ENCODE data around the gene ATP1B1.
"Not testable (repeated sequence)": the region's sequence is repeated elsewhere in the genome, so short reads cannot be mapped to it uniquely, and the experiment has no call there.

The ATP1B1 gene

DNA sequence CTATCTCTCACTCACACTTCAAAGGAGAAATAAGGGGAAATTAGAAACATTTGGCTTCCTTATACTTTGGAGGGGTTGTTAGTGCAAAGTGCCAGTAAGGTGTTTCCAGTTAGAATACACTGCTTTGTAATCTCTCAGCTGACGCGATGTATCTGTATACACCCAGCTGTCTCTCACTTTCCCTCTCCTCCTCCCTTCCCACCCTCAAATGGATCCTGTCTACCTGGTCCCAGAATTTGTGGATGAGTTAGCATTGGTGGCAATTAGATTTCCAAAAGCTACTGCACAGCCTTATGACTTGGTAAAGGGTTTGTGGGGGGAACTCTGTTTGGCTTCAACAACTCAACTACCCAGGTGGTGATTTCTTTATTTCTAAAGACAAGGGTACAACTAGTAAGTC, 10.5 kb downstream of the ATP1B1 start:
- no peak for DNase-seq

- DNase-seq = no peak
Observed at GRCh38 chr1:169117599-169117998, 11.1 kb downstream of the ATP1B1 start.

DNA sequence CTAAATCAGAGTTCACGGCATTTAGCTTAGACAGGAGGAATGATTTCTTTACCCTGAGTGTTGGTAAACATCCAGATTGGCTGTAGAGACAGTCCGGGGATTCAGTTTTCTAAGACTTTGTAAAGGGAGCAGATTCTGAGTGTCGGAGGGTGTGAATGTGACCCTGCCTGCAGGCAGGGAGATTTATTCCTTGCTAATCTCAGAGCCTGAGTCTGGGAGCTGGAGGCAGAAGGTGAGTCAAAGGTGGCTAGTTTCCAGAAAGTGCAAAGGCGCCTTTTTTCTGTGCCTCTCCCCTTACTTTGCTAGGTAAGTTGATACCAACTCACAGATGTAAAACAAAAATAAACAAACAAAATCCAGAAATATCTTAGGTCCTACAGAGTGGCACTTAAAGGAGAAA, 11.7 kb downstream of the ATP1B1 start:
- no peak for DNase-seq

GRCh38 chr1:169119405-169119804, 12.9 kb downstream of the ATP1B1 start:
- no peak for DNase-seq

DNA sequence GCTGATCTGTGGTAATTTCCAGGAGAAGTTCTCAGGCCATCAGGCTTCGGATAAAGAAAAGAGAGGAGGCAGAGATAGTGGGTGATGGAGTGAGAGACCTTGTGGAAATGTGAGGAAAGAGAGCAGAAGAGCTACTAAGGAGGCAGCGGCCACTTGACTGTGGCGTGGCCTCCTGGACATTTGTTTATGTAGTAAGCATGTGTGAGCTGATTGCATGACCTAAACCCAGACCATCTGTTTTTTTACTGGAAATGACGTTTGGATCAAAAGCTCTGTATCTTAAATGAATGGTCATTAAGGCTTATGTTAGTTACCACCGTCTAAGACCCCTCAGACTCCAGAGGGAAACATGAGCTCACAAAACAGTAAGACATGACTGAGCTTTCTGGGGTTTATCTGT, 13.6 kb downstream of the ATP1B1 start:
- DNase-seq = no peak

DNA sequence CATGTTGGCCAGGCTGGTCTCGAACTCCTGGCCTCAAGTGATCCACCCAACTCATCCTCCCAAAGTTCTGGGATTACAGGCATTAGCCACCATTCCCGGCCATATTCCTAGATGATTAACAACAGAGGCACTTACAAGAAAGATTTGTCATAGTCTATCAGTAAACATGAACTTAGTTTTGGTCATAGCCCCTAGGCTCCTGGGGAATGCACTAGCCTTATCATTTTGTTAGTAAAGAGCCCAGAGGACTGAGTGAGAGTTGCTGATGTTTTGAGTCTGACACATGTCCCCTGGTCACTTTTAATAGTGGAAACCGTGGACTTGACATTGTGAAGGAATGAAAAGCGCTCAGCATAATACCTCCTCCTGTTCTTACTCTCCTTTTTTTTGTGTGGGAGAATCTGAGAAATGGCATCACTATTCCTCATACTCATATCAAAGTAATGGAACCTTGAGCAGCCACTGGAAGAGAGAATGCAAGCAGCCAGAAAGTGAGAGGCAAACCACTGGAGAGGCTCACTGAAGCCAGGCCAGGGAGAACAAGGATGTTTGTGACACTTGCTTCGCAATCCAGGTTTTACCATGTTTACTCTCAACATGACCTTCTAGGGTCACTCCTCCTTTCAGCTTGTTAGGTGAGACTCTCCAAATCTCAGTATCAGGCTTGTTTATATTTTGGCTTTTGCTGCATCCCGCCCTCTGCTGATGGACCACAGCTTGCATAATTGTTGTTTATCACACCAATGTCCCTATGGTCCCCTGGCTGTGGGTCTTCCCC, 14.8 kb downstream of the ATP1B1 start:
- no peak for DNase-seq

GRCh38 chr1:169122976-169123375, 16.5 kb downstream of the ATP1B1 start:
- no peak for DNase-seq

DNA sequence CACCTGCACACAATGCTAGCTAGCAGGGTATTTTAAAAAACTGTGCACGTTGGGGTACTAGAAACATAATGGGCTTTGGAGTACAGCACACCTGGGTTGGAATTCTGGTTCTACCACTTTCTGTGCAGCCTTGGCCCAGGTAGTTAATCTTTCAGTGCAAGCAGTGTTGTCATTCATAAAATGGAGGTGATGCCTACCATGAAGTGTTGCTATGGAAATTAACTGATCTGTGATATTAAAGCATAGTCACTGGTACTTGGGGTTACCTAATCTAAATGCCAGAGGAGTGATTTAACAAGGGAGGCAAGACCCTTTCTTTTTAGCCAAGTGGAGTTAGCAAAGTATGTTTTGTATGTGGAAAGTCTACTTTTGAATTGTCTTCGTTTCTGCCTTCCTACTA, 18.0 kb downstream of the ATP1B1 start:
- DNase-seq = no peak

GRCh38 chr1:169125597-169125996, 19.1 kb downstream of the ATP1B1 start:
- DNase-seq = not testable (repeated sequence)

DNA sequence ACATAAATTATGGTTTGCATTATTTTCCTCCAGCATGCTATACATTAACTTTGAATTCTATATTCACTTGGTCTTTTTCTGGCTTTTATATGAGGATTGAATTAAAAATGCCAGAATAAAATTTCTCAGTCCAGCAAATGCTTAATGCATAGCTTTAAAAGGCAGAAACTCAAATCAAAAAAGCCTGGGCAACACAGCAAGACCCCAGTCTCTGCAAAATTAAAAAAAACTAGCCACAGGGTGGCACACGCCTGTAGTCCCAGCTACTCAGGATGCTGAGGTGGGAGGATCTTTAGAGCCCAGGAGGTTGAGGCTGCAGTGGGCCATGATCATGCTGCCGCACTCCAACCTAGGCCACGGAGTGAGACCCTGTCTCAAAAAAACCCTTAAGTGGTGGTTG, 19.8 kb downstream of the ATP1B1 start:
- DNase-seq = no peak

GRCh38 chr1:169127305-169127704, 20.8 kb downstream of the ATP1B1 start:
- no peak for DNase-seq

DNA sequence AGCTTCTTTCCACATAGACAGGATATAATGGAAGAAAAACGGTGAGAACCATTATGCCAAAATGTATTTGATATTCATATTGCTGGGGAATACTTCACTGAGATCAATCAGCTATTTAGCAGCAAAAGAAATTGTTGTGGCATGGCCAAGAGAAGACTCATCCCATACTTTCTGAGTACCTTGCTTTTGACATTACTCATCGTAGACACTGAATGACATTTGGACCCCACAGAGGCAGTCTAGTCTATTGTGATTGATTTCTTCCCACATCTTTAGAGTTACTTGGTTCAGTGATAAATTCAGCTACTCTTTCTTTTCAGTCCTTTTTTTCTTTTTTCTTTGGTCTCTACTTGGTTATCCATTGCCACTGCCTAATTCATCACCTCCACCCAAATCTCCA, 22.1 kb downstream of the ATP1B1 start:
- DNase-seq = no peak

DNA sequence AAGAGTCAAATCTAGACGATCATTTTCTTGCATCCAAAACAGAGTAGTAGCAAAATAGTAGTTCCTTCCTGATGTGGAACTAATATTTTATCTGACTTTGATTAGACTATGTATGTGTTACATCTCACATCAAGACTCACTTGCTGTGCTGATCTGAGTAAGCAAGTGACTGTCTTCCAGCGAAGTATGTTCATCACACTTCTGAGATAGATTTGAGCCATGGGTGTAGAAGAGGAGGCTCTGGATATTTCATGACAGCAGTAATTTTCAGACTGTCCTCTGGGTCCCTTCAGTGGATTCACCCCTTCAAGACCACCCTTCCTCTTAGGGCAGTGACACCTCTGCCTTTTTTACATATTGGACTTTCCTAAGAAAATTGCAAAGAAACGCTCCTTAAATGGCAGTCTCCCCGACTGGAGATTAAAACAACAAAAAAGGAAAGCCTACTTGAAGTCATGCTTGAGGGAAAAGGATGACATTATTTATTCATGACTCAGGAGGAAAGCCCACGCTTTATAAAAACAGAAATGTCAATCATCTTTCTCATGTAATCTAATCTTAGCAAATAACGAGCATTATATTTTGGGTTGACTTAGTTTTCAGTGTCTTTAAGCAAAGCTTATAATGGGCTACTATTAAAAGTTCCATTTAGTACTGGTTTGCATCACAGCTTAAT, 22.8 kb downstream of the ATP1B1 start:
- no peak for DNase-seq

DNA sequence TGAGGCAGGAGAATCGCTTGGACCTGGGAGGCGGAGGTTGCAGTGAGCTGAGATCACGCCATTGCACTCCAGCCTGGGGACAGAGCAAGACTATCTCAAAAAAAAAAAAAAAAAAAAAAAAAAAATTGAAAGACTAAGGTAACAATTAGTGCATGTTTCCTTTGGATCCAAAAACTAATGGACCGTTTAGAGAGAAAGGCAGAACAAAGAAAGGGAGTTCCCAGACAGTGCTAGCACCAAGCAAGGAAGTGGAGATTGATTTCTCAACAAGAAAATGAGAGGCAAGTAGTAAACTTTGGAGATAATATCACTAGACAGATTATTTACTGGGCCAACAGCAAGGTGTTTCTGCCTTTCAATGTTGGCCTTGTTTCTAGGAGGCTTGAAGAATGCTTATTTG, 24.2 kb downstream of the ATP1B1 start:
- DNase-seq = no peak

GRCh38 chr1:169132512-169133227, 26.2 kb downstream of the ATP1B1 start:
- DNase-seq = no peak

GRCh38 chr1:169133228-169133576, 26.7 kb downstream of the ATP1B1 start:
- no peak for DNase-seq

DNA sequence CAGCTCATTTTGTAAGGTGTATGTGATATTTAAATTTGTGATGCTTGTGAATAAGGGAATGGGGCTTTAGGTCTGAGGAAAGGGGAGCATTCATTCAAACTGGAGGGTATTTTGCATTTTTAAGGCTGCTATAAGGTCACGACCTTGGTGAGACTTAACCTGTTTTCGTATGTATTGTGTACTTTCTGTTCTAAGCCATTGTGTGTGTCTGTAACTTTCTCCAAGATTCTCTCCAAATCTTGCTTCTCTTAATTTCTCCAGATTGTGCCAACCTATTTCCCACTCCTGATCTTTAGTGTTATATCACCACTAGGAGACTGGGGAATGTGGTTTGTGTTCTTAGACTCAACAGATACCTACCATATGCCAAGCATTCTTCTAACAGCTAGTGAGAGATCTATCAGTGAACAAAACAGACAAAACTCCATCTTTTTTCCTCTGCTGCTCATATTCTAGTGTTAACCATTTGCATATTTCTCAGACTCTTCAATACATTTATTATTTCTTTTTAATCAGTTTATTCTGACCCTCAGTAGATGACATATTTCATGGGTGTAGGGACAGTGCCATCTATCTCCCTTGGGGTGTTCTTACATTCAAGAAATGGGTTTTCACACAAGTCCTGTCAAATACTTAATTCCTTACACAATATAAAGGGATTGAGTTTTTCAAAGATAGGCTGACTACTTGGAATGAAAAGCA, 27.5 kb downstream of the ATP1B1 start:
- DNase-seq = no peak

GRCh38 chr1:169137357-169137756, 30.9 kb downstream of the ATP1B1 start:
- DNase-seq = no peak

DNA sequence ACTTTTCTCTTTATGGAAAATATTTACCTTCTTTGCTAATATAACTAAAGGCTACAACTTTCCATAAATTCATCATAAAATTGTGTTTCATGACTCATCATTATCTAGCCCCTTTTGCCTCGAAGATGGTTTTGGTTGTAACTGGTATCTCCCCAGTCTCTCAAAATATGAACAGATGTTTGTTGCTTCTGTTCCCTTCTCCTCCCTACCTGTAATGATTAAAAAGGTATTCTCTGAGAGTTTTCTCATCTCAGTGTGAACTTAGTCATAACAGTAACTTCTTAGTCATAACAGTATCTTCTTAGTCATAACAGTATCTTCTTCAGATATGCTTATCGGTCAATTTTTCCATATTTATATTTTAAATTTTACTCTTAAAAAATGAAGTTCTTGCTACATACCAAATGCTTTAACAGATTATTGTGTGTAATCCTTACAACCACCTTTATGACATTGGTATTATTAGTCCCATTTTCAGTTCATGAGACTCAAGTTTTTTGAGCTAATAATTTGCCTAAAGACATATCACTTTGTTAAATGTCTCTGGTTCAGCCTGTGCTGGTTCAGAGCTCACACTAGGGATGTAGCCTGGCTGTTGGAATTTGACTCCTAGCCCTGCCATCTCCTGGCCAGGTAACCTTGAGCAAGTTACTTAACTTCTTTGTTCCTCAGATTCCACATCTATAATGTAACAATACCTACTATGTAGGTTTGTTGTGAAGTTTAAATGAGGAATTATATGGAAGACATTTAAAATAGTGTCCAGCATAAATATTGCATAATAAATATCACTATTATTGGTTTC, 32.6 kb downstream of the ATP1B1 start:
- DNase-seq = no peak

- DNase-seq = no peak
Observed at GRCh38 chr1:169141356-169141755, 34.9 kb downstream of the ATP1B1 start.

DNA sequence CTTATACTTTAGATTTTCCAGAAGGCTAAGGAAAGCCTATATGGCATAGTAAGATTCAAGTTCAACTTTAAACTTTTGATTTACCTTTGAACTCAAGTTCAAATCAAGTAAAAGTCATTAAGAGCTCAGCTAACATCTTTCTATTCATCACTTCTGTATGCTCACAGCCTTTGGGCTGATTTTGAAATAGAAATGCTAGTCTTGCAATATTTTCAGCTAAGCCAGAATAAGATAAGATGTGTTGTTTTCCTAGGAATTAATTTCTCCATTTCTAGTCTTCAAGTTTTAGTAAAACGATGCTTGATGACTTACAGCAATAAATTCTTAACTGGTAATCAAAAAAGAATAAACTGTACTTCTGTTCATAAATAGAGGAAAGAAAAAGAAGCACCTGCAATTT, 35.6 kb downstream of the ATP1B1 start:
- DNase-seq = no peak

DNA sequence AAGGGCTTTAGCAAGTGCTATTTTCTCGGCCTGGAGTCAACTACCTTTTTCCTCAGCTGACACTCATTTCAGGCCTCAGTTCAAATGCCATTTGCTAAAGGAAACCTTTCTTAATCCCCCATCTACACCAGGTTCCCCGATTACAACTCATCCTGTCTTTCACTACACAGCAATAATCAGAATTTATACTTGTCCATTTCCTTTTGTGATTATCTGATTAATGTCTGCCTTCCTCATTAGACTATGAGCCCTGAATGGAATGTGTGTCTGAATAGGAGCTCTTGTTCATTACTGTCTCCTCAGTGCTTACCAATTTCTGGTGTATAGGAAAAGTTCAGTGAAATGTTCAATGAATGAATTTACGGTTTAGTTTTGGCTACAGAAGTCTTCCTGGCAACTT, 36.9 kb downstream of the ATP1B1 start:
- no peak for DNase-seq

- no peak for DNase-seq
Observed at GRCh38 chr1:169143984-169144383, 37.5 kb downstream of the ATP1B1 start.

Data from NCI-H1694 (cell line).